Measurements from ENCODE around the gene FSHB.

FSHB gene

DNA sequence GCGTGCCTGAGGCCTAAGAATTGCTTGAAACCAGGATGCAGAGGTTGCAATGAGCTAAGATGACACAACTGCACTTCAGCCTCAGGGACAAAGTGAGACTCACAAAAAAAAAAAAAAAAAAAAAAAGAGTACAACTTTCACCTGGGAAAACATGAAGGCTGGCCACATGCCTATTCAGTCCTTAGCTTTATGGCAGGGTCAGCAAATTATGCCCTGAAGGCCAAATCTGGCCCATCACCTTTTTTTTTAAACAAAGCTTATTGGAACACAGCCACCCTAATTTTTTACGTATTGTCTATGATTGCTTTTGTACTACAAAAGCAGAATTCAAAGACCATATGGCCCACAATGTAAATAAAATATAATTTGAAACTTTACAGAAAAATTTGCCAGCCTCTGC is 8.2 kb downstream of the FSHB start:
- ChIA-PET CTCF (interaction anchor here (1.3 kb wide), 1 partner anchor 111 kb away, joined by 4 read pairs; no protein-coding TSS in a partner anchor), POLR2A (no interaction called here)

DNA sequence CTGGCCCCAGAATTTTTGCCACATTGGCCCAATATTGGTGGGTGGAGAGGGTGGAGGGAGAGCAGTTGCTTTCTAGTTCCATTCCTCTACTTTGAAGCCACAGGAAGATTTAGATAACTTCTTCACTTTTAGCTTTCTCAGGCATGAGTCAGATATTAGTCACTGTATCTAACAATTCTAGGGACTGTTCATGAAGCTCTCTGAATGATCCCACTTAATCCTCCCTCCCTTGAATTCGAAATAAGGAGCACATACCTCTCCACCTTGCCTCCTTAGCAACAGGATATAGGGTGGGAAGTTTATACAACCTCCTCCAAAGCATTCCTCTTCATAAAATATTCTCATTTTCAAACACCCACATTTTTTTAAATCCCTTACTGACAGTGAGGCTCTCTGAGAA is 13.5 kb downstream of the FSHB start:
- TF ChIP-seq, protein P1, sequence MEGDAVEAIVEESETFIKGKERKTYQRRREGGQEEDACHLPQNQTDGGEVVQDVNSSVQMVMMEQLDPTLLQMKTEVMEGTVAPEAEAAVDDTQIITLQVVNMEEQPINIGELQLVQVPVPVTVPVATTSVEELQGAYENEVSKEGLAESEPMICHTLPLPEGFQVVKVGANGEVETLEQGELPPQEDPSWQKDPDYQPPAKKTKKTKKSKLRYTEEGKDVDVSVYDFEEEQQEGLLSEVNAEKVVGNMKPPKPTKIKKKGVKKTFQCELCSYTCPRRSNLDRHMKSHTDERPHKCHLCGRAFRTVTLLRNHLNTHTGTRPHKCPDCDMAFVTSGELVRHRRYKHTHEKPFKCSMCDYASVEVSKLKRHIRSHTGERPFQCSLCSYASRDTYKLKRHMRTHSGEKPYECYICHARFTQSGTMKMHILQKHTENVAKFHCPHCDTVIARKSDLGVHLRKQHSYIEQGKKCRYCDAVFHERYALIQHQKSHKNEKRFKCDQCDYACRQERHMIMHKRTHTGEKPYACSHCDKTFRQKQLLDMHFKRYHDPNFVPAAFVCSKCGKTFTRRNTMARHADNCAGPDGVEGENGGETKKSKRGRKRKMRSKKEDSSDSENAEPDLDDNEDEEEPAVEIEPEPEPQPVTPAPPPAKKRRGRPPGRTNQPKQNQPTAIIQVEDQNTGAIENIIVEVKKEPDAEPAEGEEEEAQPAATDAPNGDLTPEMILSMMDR (IDR thresholded peaks at IDR 0.05; ENCODE audit: control extremely low read depth, extremely low read depth, low read depth, missing control alignments), result no peak
- DNase-seq (ENCODE audit: extremely low spot score), result no peak
- CTCF ChIA-PET, result no interaction called here
- POLR2A ChIA-PET, result no interaction called here

More for the DNA sequence above, 8.2 kb downstream of the FSHB start:
- TF ChIP-seq, protein P1 (IDR thresholded peaks at IDR 0.05; ENCODE audit: control extremely low read depth, extremely low read depth, low read depth, missing control alignments), result no peak
- DNase-seq (ENCODE audit: extremely low spot score), result no peak

DNA sequence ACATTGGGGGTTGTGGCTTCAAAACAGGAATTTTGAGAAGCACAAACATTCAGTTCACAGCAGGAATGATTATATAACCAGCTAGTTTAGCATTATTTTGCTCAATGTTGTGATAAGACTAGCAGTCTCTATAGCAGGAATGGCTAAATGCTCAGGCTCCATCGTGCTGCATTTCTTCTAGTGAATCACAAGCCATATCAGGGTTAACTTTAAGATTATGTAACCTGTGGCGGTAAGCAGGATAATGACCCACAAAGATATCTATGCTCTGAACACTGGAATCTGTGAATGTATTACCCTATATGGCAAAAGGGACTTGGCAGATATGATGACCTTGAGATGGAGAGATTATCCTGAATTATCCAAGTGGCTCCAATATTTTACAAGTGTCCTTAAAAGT is 14.8 kb downstream of the FSHB start:
- TF ChIP-seq, protein P1 (IDR thresholded peaks at IDR 0.05; ENCODE audit: control extremely low read depth, extremely low read depth, low read depth, missing control alignments), result no peak
- ChIA-PET POLR2A (no interaction called here), CTCF (no interaction called here)
- DNase-seq (ENCODE audit: extremely low spot score), result no peak

DNA sequence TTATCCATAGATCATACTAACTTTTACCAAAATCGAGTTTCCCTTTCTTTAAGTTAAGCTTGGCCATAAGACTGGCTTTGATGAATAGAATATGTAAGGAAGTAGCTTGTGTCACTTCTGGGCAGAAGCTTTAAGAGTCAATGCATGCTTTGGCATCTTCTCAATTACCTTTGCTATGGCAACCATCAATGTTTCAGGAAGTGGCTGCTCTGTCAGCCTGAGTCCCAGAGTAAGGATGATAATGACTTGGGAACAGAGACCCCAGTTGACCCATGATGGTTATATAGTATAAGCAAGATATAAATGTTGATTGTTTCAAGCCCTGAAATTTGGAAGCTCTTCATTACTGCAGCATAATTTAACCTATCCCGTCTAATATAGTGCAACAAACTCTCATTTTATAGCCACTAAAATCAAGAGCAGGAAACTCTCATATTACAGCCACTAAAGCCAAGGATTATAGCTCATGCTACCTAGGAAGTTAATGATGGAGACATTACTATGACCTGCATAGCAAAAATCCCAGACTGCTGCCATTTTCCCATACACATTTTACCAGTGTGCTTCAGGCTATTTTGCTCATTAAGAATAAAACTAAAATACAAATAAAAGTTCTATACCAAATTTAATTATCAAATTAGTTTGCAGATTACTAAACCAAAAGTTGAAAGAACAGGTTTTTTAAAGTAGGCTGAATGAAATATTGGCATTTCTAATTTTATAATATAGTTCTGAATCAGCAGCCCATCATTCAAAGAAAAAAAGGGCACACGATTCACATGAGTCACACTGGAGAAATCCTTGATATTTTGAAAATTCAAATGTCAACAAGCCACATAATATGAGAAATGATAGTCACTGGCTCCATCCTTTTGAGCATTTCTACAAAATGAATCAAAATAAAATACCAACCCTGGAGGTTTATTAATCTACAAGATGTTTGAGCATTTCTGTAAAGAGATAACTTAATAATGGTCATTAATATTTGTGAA is 23.8 kb downstream of the FSHB start:
- DNase-seq (ENCODE audit: extremely low spot score), result no peak
- CTCF ChIA-PET, result interaction anchor here (0.6 to 1.7 kb wide), 2 partner anchors 19 to 20 kb away, joined by 3 to 5 read pairs; no protein-coding TSS in a partner anchor
- POLR2A ChIA-PET, result no interaction called here
- TF ChIP-seq, protein P1 (IDR thresholded peaks at IDR 0.05; ENCODE audit: control extremely low read depth, extremely low read depth, low read depth, missing control alignments), result no peak

DNA sequence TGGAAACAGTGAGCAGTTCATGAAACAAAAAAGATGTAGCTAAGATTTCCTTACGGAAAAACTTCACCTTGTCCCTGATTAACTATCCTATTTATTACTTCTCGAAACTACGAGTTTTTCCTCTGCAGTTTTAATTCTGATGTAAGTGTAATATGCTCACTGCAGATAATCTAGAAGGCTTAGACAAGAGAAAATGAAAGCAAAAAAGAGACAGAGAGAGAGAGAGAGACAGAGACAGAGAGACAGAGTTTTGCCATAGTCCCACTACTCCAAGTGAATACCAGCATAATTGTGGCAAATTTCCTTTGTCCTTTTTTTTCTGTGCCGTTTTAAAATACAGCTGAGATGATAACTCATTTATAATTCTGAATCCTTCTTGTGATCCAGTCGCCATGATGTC is 24.8 kb downstream of the FSHB start:
- DNase-seq (ENCODE audit: extremely low spot score), result no peak
- ChIA-PET CTCF (interaction anchor here (0.6 to 2.1 kb wide), 3 partner anchors 16 to 21 kb away, joined by 3 to 5 read pairs (median 5); no protein-coding TSS in a partner anchor), POLR2A (no interaction called here)
- TF ChIP-seq, protein P1 (IDR thresholded peaks at IDR 0.05; ENCODE audit: control extremely low read depth, extremely low read depth, low read depth, missing control alignments), result no peak

DNA sequence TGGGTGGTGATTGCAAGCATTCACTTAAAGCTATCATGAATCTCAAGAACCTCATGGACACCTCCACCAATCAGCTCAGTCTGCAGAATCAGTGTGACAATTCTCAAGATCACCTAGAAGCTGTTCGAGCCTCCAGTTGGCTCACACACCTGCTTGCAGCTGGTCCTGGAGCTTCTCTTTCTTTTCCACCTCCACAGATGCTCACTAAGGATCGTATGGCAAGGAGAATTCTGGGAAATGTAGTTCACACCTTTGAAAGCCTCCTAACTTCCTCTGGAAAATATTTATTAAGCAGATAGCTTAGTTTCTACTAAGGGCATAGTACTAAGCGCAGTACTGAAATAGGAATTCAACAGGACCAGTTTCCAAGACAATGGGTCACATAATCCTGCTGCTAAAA is 26.2 kb downstream of the FSHB start:
- no peak for DNase-seq (ENCODE audit: extremely low spot score)
- ChIA-PET POLR2A (no interaction called here), CTCF (interaction anchor here (0.8 to 2.1 kb wide), 2 partner anchors 15 to 127 kb away, joined by 4 to 5 read pairs; no protein-coding TSS in a partner anchor)
- TF ChIP-seq, protein P1 (IDR thresholded peaks at IDR 0.05; ENCODE audit: control extremely low read depth, extremely low read depth, low read depth, missing control alignments), result no peak

All from GM10248 (cell line).